Measurements from ENCODE around the gene INPP5D. TPM values are rescaled to one million over a fixed set of nuclear protein-coding genes. Genes with fewer than 3 reads are reported as not detected.

INPP5D gene
- polyA plus RNA-seq, 3 donors: 30.6 to 90.2 (median 54.8) TPM

DNA sequence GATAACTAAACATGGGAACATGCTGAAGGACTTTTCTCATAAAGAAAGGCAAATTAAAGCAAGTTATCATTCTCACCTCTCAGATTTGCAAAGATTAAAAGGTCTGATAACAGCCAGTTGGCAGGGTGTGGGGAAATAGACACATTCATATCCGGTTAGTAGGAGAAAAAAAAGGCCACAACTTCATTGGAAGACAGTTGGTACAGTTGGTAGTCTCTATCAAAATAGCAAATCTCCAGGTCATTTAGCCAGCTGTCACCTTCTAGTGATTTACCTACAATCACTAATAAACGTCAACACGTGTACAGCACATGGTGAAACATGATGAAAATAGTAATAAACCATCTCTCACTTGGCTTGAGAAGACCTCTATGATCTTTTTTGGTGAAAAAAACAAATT is 16.6 kb downstream of the INPP5D start:
- WGBS (ENCODE audit: insufficient coverage): no CpG with 5 or more reads among the region's 3 CpGs
- peaks cover 42% of the 10 kb centered on the region for H3K4me1 Mint-ChIP-seq
- peak overlapping the region; percentile 61 for H3K4me2 ChIP-seq (replicated peaks; ENCODE audit: extremely low read depth, low read length, poor library complexity, severe bottlenecking)
- no peak overlapping the region for H3K4me3 Mint-ChIP-seq
- peak in 1 of 3 donors; percentile 51 for DNase-seq
- H3K36me3 ChIP-seq (replicated peaks in 1 of 2; ENCODE audit: control insufficient read depth in 1 of 2, insufficient read depth in 2 of 2, low read length in 2 of 2): peaks cover 24 to 60% of the 10 kb centered on the region in 2 donors
- no peak overlapping the region for H3K9ac ChIP-seq (ENCODE audit: insufficient read depth, low read length, poor library complexity, severe bottlenecking)
- peaks cover 52 to 55% of the 10 kb centered on the region in 2 donors for H3K36me3 Mint-ChIP-seq
- TF ChIP-seq, protein P1, sequence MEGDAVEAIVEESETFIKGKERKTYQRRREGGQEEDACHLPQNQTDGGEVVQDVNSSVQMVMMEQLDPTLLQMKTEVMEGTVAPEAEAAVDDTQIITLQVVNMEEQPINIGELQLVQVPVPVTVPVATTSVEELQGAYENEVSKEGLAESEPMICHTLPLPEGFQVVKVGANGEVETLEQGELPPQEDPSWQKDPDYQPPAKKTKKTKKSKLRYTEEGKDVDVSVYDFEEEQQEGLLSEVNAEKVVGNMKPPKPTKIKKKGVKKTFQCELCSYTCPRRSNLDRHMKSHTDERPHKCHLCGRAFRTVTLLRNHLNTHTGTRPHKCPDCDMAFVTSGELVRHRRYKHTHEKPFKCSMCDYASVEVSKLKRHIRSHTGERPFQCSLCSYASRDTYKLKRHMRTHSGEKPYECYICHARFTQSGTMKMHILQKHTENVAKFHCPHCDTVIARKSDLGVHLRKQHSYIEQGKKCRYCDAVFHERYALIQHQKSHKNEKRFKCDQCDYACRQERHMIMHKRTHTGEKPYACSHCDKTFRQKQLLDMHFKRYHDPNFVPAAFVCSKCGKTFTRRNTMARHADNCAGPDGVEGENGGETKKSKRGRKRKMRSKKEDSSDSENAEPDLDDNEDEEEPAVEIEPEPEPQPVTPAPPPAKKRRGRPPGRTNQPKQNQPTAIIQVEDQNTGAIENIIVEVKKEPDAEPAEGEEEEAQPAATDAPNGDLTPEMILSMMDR (IDR thresholded peaks at IDR 0.05): no peak
- H3K79me2 ChIP-seq (ENCODE audit: insufficient read depth, low read length): peaks cover 96% of the 10 kb centered on the region
- H2AFZ ChIP-seq (ENCODE audit: insufficient read depth, low read depth, low read length, poor library complexity, severe bottlenecking): no peak overlapping the region
- peak overlapping the region in 1 of 2 donors; percentile 82 for H3K27ac ChIP-seq (ENCODE audit: low read depth in 1 of 2, low read length in 2 of 2)
- no peaks in the 10 kb centered on the region for H3K27me3 ChIP-seq (ENCODE audit: control insufficient read depth in 2 of 2, insufficient read depth in 2 of 2, low read length in 2 of 2)
- intact Hi-C loops (cut with micrococcal nuclease): loop anchor here in 1 of 2 donors (5.0 kb wide), 2 partner anchors 166 to 281 kb away; no protein-coding TSS in a partner anchor
- H3K4me3 ChIP-seq (replicated peaks in 1 of 3; ENCODE audit: low read depth in 2 of 3, low read length in 3 of 3): peak overlapping the region in 1 of 3 experiments; percentile 55
- H4K20me1 ChIP-seq (ENCODE audit: insufficient read depth, low read length): peaks cover 79% of the 10 kb centered on the region
- peak overlapping the region in 2 of 7 donors; percentile 66 to 79 for H3K27ac Mint-ChIP-seq
- peaks cover 81 to 91% of the 10 kb centered on the region in 2 donors for H3K4me1 ChIP-seq (ENCODE audit: control insufficient read depth in 1 of 2, insufficient read depth in 2 of 2, low read length in 2 of 2)
- H3K27me3 Mint-ChIP-seq (ENCODE audit: low read depth in 3 of 3): no peaks in the 10 kb centered on the region
- H3K9me3 ChIP-seq (replicated peaks in 1 of 2; ENCODE audit: control insufficient read depth in 1 of 2, insufficient read depth in 1 of 2, low read length in 2 of 2): no peaks in the 10 kb centered on the region
- H3K9me3 Mint-ChIP-seq: peaks cover 0 to 4% (median 2%) of the 10 kb centered on the region in 7 donors

DNA sequence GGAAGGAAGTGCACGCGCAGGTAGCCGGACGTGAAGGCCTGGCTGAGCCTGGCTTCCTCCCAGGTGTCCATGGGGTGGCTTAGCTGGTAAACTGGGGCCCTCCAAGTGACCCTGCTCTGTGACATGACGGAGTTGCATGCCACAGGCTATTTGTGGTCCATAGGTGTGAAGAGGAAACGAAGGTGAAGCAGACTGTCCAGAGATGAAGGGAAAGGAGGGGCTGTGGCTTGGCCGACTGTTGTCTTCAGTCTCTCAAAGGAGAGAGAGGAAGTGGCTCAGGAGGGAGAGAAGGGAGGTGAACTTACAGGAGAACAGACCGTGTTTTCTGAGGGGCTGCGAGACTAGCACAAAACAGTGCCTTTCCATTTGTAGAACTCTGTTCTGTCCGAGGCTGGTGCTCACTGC is 19.3 kb downstream of the INPP5D start:
- Histone ChIP-seq H3K9me3 (replicated peaks in 1 of 2; ENCODE audit: control insufficient read depth in 1 of 2, insufficient read depth in 1 of 2, low read length in 2 of 2) (no peaks in the 10 kb centered on the region), H4K20me1 (ENCODE audit: insufficient read depth, low read length) (peaks cover 60% of the 10 kb centered on the region), H3K9ac (ENCODE audit: insufficient read depth, low read length, poor library complexity, severe bottlenecking) (no peak overlapping the region), H3K4me1 (ENCODE audit: control insufficient read depth in 1 of 2, insufficient read depth in 2 of 2, low read length in 2 of 2) (peaks cover 92 to 99% of the 10 kb centered on the region in 2 donors), H3K4me3 (replicated peaks in 1 of 3; ENCODE audit: low read depth in 2 of 3, low read length in 3 of 3) (no peak overlapping the region), H2AFZ (ENCODE audit: insufficient read depth, low read depth, low read length, poor library complexity, severe bottlenecking) (no peak overlapping the region), H3K36me3 (replicated peaks in 1 of 2; ENCODE audit: control insufficient read depth in 1 of 2, insufficient read depth in 2 of 2, low read length in 2 of 2) (peaks cover 16 to 40% of the 10 kb centered on the region in 2 donors), H3K27ac (ENCODE audit: low read depth in 1 of 2, low read length in 2 of 2) (peak overlapping the region; percentile 60 to 64), H3K4me2 (replicated peaks; ENCODE audit: extremely low read depth, low read length, poor library complexity, severe bottlenecking) (no peak overlapping the region), H3K79me2 (ENCODE audit: insufficient read depth, low read length) (peaks cover 93% of the 10 kb centered on the region), H3K27me3 (ENCODE audit: control insufficient read depth in 2 of 2, insufficient read depth in 2 of 2, low read length in 2 of 2) (no peaks in the 10 kb centered on the region)
- 6% methylated on average over 9 of the region's 10 CpGs for WGBS (ENCODE audit: insufficient coverage)
- no peak for DNase-seq
- peak overlapping the region; percentile 70 to 99 (median 85) for H3K27ac Mint-ChIP-seq
- peak overlapping the region; percentile 40 to 48 for H3K4me3 Mint-ChIP-seq
- intact Hi-C loops (cut with micrococcal nuclease): loop anchor here in 1 of 2 donors (5.0 kb wide), 2 partner anchors 163 to 278 kb away; no protein-coding TSS in a partner anchor
- TF ChIP-seq, protein P1 (IDR thresholded peaks at IDR 0.05): no peak
- H3K4me1 Mint-ChIP-seq: peaks cover 69% of the 10 kb centered on the region
- no peaks in the 10 kb centered on the region for H3K9me3 Mint-ChIP-seq
- H3K36me3 Mint-ChIP-seq: peaks cover 57 to 75% of the 10 kb centered on the region in 2 donors
- no peaks in the 10 kb centered on the region for H3K27me3 Mint-ChIP-seq (ENCODE audit: low read depth in 3 of 3)

Data from CD14-positive monocyte (primary cell).